ENCODE results near the gene KDM1B.

Gene KDM1B

GRCh38 chr6:18155150-18155863 is at the start of gene KDM1B:
TSS of gene KDM1B (plus strand) at chr6:18155422. CDS start at chr6:18159896, 4,474 bp downstream.
- H3K27ac Mint-ChIP-seq: peak within 1 kb of the TSS; percentile 97
- peak; percentile 89 to 93 for ATAC-seq (replicated peaks)
- H3K36me3 Mint-ChIP-seq: peaks cover 10 to 21% of the 10 kb centered on the region in 2 donors

GRCh38 chr6:18107061-18107460 is 48.2 kb upstream of the KDM1B start:
- DNase-seq (no peak), ATAC-seq (replicated peaks) (no peak)
- no peak overlapping the region for H3K27ac Mint-ChIP-seq

More at GRCh38 chr6:18155150-18155863, at the start of gene KDM1B:
- no peaks in the 10 kb centered on the region for H3K27me3 Mint-ChIP-seq
- peak; percentile 99 for DNase-seq
- peak within 1 kb of the TSS; percentile 95 to 100 for H3K4me3 Mint-ChIP-seq
- peaks cover 15 to 40% of the 10 kb centered on the region in 2 donors for H3K4me1 Mint-ChIP-seq
- peaks cover 3 to 5% of the 10 kb centered on the region in 2 donors for H3K9me3 Mint-ChIP-seq

GRCh38 chr6:18110162-18110561 is 45.1 kb upstream of the KDM1B start:
- Mint-ChIP-seq H3K4me1 (no peaks in the 10 kb centered on the region), H3K36me3 (peaks cover 6% of the 10 kb centered on the region in 2 donors), H3K4me3 (no peak overlapping the region), H3K9me3 (peaks cover 9 to 13% of the 10 kb centered on the region in 2 donors), H3K27ac (no peak overlapping the region), H3K27me3 (peaks cover 0 to 5% of the 10 kb centered on the region in 2 donors)
- ATAC-seq (replicated peaks) (no peak), DNase-seq (no peak)

More at GRCh38 chr6:18107061-18107460, 48.2 kb upstream of the KDM1B start:
- Mint-ChIP-seq H3K9me3 (peaks cover 9 to 13% of the 10 kb centered on the region in 2 donors), H3K36me3 (peaks cover 6% of the 10 kb centered on the region in 2 donors), H3K27me3 (peaks cover under 1 to 3% of the 10 kb centered on the region in 2 donors), H3K4me1 (no peaks in the 10 kb centered on the region), H3K4me3 (no peak overlapping the region)

GRCh38 chr6:18115356-18115755 is 39.9 kb upstream of the KDM1B start:
- Mint-ChIP-seq H3K27ac (peak overlapping the region; percentile 75), H3K36me3 (peaks cover 0 to 1% of the 10 kb centered on the region in 2 donors), H3K4me1 (peaks cover 3 to 5% of the 10 kb centered on the region in 2 donors), H3K4me3 (no peak overlapping the region), H3K9me3 (no peaks in the 10 kb centered on the region), H3K27me3 (peaks cover 0 to 5% of the 10 kb centered on the region in 2 donors)
- no peak for DNase-seq
- peak; percentile 42 to 60 for ATAC-seq (replicated peaks)

- no peak for DNase-seq
- peaks cover 3 to 11% of the 10 kb centered on the region in 2 donors for H3K4me1 Mint-ChIP-seq
Observed at GRCh38 chr6:18117136-18117535, 38.1 kb upstream of the KDM1B start.

GRCh38 chr6:18118330-18118729 is 36.9 kb upstream of the KDM1B start:
- no peak overlapping the region for H3K27ac Mint-ChIP-seq

More at GRCh38 chr6:18117136-18117535, 38.1 kb upstream of the KDM1B start:
- Mint-ChIP-seq H3K9me3 (no peaks in the 10 kb centered on the region), H3K36me3 (peaks cover 0 to 1% of the 10 kb centered on the region in 2 donors), H3K27me3 (peaks cover 0 to 5% of the 10 kb centered on the region in 2 donors), H3K27ac (no peak overlapping the region), H3K4me3 (no peak overlapping the region)
- ATAC-seq (replicated peaks): no peak

GRCh38 chr6:18119236-18119635 is 36.0 kb upstream of the KDM1B start:
- H3K4me1 Mint-ChIP-seq: peaks cover 10 to 20% of the 10 kb centered on the region in 2 donors
- DNase-seq: no peak
- peaks cover 4% of the 10 kb centered on the region in 2 donors for H3K36me3 Mint-ChIP-seq
- ATAC-seq (replicated peaks): no peak
- H3K27ac Mint-ChIP-seq: no peak overlapping the region
- no peak overlapping the region for H3K4me3 Mint-ChIP-seq
- H3K27me3 Mint-ChIP-seq: peaks cover 0 to 9% of the 10 kb centered on the region in 2 donors
- peaks cover 0 to 2% of the 10 kb centered on the region in 2 donors for H3K9me3 Mint-ChIP-seq

More at GRCh38 chr6:18118330-18118729, 36.9 kb upstream of the KDM1B start:
- peaks cover 0 to 10% of the 10 kb centered on the region in 2 donors for H3K27me3 Mint-ChIP-seq
- peaks cover 0 to 2% of the 10 kb centered on the region in 2 donors for H3K9me3 Mint-ChIP-seq
- H3K4me1 Mint-ChIP-seq: peaks cover 10 to 20% of the 10 kb centered on the region in 2 donors
- peaks cover 4% of the 10 kb centered on the region in 2 donors for H3K36me3 Mint-ChIP-seq
- no peak overlapping the region for H3K4me3 Mint-ChIP-seq
- no peak for ATAC-seq (replicated peaks)
- no peak for DNase-seq

GRCh38 chr6:18121580-18122127 is 33.6 kb upstream of the KDM1B start:
- peaks cover 4% of the 10 kb centered on the region in 2 donors for H3K36me3 Mint-ChIP-seq
- no peak for ATAC-seq (replicated peaks)
- H3K9me3 Mint-ChIP-seq: peaks cover 0 to 2% of the 10 kb centered on the region in 2 donors
- peaks cover 10 to 20% of the 10 kb centered on the region in 2 donors for H3K4me1 Mint-ChIP-seq
- peaks cover 0 to 9% of the 10 kb centered on the region in 2 donors for H3K27me3 Mint-ChIP-seq
- H3K27ac Mint-ChIP-seq: no peak overlapping the region
- peak overlapping the region; percentile 85 to 86 for H3K4me3 Mint-ChIP-seq
- peak; percentile 7 for DNase-seq

- DNase-seq: peak; percentile 84
- Mint-ChIP-seq H3K4me1 (peaks cover 7 to 15% of the 10 kb centered on the region in 2 donors), H3K27ac (peak within 1 kb of the TSS; percentile 87), H3K27me3 (peaks cover 0 to 9% of the 10 kb centered on the region in 2 donors), H3K36me3 (peaks cover 4% of the 10 kb centered on the region in 2 donors), H3K4me3 (peak within 1 kb of the TSS; percentile 85 to 86), H3K9me3 (peaks cover 0 to 2% of the 10 kb centered on the region in 2 donors)
- ATAC-seq (replicated peaks): peak; percentile 99
Observed at GRCh38 chr6:18122128-18123093, 32.8 kb upstream of the KDM1B start, which contains the start of gene NHLRC1. TSS of gene NHLRC1 (minus strand) at chr6:18122677. CDS start at chr6:18122606, 71 bp downstream.

- DNase-seq: no peak
Observed at GRCh38 chr6:18126121-18126520, 29.1 kb upstream of the KDM1B start.

GRCh38 chr6:18132346-18132745 is 22.9 kb upstream of the KDM1B start:
- DNase-seq (no peak), ATAC-seq (replicated peaks) (no peak)
- peaks cover 10 to 15% of the 10 kb centered on the region in 2 donors for H3K36me3 Mint-ChIP-seq
- no peak overlapping the region for H3K27ac Mint-ChIP-seq
- no peak overlapping the region for H3K4me3 Mint-ChIP-seq
- no peaks in the 10 kb centered on the region for H3K27me3 Mint-ChIP-seq
- H3K4me1 Mint-ChIP-seq: no peaks in the 10 kb centered on the region
- no peaks in the 10 kb centered on the region for H3K9me3 Mint-ChIP-seq

More at GRCh38 chr6:18126121-18126520, 29.1 kb upstream of the KDM1B start:
- no peak for ATAC-seq (replicated peaks)
- Mint-ChIP-seq H3K36me3 (peaks cover 2 to 10% of the 10 kb centered on the region in 2 donors), H3K4me1 (peaks cover 7 to 15% of the 10 kb centered on the region in 2 donors), H3K27ac (no peak overlapping the region), H3K4me3 (no peak overlapping the region), H3K9me3 (peaks cover 0 to 2% of the 10 kb centered on the region in 2 donors), H3K27me3 (peaks cover 0 to 9% of the 10 kb centered on the region in 2 donors)

- Mint-ChIP-seq H3K36me3 (peaks cover 12 to 13% of the 10 kb centered on the region in 2 donors), H3K9me3 (no peaks in the 10 kb centered on the region)
Observed at GRCh38 chr6:18135171-18135570, 20.1 kb upstream of the KDM1B start.

GRCh38 chr6:18136260-18136659 is 19.0 kb upstream of the KDM1B start:
- no peaks in the 10 kb centered on the region for H3K9me3 Mint-ChIP-seq
- no peak for DNase-seq
- no peak overlapping the region for H3K4me3 Mint-ChIP-seq
- peaks cover 16 to 20% of the 10 kb centered on the region in 2 donors for H3K36me3 Mint-ChIP-seq
- no peak for ATAC-seq (replicated peaks)
- no peak overlapping the region for H3K27ac Mint-ChIP-seq
- H3K27me3 Mint-ChIP-seq: no peaks in the 10 kb centered on the region
- H3K4me1 Mint-ChIP-seq: no peaks in the 10 kb centered on the region

More at GRCh38 chr6:18135171-18135570, 20.1 kb upstream of the KDM1B start:
- Mint-ChIP-seq H3K4me1 (no peaks in the 10 kb centered on the region), H3K27me3 (no peaks in the 10 kb centered on the region), H3K27ac (no peak overlapping the region), H3K4me3 (no peak overlapping the region)
- DNase-seq (no peak), ATAC-seq (replicated peaks) (no peak)

Data from stimulated activated naive B cell treated with anti-CD40 and anti-IgM and Interleukin-4, amounts not matched to agents 10 μg/mL and 1 μg/mL and 100 μg/mL, for 72 hours (primary cell).